CD4-positive, alpha-beta T cell treated with Interleukin-17A for 4 hours (primary cell): Measurements from ENCODE around the gene ZNF467.

Experiments used
- DNase-seq: peaks from one replicate; pipeline ENCODE4 v3.0.0-alpha.2; 2020; ENCODE audit warnings: mixed read lengths

Gene ZNF467

DNA sequence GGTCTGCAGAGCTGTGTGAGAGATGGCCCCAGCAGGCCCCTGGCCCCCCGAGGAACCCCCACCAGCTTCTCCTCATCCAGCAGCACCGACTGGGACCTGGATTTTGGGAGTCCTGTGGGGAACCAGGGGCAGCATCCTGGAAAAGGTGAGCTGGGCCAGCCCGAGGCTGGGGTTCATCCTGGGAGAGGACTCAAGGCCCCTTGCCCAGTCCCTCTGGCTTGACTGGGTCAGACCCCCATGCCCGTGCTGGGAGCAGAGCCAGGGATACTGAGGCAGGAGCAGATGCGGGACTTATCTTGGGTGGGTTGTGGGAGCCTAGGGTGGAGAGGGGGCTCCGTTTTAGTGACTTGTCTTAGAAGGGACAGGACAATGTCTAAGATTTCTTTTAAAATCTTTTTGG is 47.5 kb downstream of the ZNF467 start:
- no peak for DNase-seq

DNA sequence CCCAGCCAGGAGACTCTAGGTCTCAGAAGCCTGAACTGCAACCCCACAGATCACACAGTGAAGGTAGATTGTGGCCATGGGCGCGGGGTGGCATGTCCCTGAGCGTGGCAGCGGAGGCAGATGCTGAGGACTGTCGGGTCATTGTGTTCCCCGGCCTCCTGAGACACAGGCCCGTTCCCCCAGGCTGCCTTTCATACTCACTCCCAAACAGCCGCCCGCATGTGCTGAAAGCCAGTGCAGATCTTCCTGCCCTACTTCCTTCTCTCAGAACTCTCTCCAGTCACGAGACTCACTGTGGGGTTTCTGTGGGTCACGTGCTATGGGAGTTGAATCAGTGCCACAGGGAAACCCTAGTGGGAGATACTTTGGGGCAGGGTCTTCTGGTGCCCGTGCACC is 48.0 kb downstream of the ZNF467 start:
- DNase-seq, result no peak

DNA sequence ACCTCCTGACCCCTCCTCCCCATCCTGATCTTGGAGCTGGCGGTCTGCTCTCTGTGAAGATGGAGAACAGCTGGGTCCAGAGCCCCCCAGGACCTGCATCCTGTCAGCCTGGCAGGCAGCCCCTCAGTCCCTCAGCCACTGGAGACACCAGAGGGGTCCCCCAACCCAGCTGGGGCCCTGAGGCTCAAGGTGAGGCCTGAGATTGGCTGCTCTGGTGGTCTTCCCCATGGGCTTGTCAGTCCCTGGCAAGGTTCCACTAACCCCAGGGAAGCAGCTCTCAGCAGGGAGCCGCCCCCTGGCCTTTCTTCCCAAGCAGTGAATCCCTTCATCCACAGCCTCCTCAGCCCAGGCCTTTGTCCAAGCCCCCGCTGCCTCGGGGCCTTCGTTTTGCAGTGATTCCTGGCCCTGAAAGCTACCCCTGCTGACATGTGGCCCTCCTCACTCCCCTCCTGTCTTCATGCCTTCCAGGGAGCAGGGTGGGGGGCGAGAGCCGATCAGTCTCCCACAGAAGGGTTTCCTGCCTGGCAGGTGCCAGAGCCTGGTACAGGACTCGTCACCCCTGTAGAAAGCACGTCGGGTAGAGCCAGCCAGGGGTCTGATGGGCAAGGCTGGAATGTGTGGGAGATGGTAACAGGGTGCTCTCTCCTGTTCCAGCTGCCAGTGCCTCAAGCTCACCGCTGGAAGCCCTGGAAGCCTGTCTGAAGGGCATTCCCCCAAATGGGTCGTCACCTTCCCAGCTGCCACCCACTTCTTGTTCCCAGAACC is 48.5 kb downstream of the ZNF467 start:
- no peak for DNase-seq

DNA sequence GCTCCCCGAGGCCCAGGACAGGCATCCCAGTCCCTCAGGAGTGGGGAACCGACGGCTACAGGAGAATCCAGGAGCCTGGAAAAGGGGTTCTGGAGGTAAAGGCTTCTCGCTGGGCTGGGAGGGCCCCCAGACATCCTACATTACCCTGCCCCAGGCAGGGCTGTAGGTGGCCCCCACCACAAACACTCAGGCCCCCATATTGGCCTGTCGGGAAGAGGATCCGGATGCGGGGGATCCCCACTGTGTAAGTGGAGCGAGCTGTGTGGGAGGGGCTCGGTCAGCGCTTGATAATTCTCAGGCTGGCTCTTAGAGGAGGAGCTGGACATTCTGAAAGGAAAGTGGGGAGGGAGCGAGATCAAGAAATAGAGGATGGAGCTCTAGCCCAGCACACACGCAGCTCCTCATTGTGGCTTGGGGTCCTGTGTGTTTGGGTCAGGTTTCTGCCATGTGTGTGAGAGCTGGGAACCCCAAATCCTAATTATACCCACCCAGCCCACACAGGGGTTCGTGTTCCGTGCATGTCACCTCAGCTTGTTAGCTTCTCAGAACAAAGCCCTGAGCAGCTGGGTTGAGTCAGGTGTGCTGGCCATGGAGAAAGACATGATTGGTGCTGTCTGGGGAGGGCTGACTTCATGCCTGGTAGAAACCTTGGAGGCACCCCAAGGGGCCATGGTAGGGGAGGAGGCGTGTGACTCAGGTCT is 49.4 kb downstream of the ZNF467 start:
- DNase-seq, result no peak

DNA sequence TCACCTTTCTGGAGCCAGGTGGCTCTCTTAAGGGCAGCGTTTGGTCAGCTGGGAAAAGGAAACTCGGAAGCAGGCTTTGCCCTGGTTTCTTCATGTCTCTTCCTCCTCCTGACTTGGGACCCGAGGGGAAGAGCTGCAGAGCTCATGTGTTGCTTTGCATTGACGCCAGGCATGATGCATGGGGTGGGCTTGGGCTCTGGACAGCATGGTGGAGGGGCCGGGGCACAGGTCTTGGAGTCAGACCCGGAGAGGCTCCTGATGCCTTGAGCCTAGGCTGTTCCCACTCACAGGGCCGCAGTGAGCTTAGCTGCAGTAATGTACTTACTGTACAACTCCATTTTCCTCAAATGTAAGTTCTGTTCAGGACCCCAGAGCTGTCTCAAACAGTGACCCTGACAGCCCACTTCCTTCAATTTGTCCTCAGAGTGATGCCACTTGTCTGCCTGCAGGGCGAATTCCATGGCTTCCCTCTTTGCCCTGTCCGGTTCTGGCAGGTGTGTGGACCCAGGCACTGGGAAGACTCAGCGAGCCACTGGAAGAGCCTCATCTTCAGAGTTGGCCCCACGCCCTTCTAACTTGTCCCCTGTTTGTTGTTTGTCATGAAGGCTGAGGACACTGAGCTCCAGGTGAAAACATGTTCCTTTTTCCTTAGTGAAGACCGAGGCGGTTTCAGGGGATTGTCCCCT is 50.2 kb downstream of the ZNF467 start:
- no peak for DNase-seq

DNA sequence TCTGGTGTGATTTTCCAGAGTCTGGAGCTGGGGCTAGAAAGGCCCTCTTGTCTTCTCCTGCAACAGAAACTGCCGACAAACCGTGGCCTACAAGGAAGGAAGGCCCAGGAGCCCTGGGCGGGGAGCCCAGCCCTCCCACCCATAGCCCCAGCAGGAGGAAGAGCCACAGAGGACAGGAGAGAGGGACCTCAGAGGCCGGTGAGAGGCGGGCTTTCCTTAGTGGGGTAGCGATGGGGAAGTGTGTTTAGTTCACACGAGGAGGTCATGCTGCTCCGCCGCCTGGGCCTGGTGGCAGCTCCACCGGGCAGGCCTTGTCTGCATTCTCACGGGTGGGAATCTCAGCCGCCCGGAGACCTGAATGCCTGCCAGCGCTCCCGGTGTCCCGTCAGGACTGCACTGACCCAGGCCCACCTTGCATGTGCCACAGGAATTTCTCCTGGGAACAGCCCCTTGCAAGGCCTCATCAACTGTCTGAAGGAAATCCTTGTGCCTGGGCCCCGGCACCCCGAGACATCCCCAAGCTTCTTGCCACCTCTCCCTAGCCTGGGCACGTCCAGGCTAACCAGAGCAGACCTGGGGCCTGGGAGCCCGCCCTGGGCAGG is 50.9 kb downstream of the ZNF467 start:
- DNase-seq, result no peak

DNA sequence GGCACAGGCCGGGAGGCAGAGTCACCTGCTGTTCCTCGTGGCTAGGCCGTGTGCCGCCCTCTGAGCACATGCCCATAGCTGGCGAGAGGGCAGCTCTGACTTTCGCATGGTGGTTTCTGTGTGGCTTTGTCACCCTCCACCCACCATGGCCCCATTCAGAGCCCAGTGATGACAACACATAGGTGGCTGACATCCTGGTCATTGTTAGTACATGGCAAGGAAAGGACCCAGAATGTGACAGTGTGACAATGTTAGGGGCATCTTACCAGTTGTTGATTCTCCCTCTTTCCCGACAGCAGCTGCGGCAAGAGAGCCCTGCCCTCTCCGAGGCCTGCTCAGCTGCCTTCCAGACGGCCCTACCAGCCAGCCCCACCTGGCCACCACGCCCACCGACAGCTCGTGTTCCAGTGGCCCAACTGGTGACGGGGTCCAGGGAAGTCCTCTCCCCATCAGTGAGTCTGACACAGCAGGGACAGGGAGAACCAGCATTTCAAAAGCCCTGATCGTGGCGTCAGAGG is 52.2 kb downstream of the ZNF467 start:
- DNase-seq, result no peak

DNA sequence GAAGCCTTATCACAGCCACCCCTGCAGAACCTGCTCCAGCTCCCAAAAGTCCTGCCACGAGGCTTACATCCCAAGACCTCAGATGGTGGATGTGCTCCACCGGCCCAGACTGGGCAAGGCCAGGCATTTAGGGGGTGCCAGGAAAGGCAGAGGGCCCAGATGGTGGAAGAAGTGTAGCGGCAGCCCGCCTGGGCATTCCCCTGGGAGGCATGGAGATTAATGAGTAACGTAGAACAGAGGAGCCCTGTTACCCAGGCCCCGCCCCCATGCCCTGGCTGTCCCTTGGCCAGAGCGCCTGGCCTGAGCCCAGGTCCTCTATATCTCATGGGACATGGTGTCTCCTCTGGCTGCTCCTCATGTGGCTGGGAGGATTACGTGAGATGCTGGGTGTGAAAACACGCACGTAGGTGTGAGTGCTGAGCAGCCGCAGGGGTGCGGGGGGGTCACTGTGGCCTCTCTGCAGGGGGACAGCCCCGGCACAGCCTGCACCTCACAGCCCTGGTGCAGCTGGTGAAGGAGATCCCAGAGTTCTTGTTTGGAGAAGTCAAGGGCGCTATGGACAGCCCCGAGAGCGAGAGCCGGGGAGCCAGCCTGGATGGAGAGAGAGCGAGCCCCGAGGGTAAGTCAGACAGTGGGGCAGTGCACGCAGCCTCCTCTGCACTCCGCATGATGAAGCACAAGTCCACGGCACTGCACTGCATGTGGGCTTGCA is 52.9 kb downstream of the ZNF467 start:
- DNase-seq, result no peak

DNA sequence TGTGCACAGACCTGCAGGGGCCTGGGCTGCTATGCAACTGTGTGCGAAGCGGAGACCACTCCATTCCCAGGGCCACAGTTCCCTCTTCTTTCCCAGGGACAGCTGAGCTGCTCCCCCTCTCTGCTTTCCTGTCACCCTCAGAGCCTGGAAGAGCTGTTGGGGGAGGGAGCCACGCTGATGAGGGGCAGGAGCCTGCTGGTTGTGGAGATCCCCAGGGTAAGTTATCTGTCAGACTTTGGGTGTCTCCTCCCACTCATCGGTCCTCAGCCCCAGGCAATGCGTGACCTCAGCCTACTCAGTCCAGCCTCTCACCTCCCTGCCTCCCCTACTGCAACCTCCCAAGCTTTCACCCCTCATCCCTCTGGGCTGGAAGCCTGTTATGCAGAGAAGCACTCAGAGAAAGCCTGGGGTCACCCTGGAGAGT is 53.5 kb downstream of the ZNF467 start:
- no peak for DNase-seq

DNA sequence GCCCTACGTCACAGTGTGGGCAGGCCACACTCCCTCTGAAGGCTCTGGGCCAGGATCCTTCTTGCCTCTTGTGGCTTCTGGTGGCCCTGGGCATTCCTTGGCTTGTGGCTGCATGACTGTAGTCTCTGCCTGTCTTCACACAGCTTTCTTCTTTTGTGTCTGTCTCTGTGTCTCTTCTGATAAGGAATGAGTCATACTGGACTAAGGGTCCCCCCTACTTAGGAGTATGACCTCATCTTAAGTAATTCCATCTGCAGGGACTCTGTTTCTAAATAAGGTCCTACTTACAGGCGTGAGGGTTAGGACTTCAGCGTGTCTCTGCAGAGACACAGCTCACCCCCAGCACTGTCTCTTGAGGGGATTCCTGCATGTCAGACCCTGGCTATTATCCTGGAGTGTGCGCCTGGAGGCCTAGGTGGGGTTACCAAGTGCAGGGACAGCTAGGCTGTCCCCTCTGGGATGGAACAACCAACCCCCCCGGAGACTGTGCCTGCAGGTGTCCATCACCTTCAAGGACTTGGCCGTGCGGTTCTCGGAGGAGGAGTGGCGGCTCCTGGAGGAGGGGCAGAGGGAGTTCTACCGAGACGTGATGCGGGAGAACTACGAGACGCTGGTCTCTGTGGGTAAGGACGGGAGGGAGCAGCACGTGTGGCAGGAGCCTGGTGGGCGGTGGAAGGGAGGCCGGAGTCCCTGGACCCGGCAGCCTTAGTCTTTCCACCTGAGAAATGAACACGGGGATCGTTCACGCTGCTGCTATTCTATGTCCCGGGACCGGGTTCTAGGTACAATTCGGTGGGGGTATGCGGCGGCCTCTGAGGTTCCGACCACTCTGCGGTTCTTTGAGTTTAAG is 54.1 kb downstream of the ZNF467 start:
- DNase-seq, result no peak

DNA sequence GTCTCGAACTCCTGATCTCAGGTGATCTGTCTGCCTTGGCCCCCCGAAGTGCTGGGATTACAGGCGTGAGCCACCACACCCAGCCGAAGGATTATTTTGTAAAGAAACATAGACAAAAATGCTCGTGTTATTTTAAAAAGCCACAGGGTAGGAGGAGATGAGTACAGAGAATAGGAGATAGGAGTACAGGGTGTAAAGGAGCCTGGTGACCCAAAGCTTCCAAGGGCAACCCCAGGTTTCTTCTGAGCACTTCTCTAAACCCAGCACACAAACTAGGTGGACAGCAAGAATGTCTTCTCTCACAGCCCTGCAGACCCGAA is 54.7 kb downstream of the ZNF467 start:
- DNase-seq, result no peak

DNA sequence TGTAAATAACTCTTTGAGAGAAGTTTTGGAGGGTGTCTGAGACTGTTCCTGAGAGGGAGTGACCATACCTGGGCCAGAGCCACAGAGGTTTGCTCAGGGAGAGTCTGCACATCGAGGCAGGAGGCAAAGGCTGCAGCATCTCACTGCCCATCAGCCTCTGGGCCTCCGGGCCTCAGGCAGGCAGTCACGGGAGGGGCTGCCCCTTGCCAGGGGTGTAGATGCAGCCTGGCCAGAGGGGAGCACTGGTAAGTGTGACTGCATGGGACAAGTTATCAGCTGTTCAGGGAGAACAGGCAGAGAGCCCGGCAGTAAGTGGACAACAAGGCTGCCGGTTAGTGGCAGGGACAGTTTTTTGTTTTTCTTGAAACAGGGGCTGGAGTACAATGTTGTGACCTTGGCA is 55.9 kb downstream of the ZNF467 start:
- no peak for DNase-seq

DNA sequence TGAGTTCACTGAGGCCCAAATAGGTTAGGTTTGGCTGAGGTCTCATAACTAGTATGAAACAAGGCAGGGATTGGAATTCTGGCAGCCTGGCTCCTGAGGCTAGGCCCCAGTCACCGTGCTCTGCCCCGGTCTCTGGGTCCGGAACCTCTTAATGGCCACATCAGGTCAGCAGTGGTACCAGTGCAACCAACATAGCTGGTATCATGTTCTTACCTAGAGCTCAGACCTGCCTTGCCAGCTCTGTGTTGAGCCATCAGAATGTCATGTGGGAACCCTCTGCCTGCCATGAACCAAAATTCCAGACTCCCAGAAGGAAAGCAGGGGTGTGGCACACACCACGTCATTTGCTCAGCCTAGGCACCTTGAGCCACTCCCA is 56.5 kb downstream of the ZNF467 start:
- no peak for DNase-seq

DNA sequence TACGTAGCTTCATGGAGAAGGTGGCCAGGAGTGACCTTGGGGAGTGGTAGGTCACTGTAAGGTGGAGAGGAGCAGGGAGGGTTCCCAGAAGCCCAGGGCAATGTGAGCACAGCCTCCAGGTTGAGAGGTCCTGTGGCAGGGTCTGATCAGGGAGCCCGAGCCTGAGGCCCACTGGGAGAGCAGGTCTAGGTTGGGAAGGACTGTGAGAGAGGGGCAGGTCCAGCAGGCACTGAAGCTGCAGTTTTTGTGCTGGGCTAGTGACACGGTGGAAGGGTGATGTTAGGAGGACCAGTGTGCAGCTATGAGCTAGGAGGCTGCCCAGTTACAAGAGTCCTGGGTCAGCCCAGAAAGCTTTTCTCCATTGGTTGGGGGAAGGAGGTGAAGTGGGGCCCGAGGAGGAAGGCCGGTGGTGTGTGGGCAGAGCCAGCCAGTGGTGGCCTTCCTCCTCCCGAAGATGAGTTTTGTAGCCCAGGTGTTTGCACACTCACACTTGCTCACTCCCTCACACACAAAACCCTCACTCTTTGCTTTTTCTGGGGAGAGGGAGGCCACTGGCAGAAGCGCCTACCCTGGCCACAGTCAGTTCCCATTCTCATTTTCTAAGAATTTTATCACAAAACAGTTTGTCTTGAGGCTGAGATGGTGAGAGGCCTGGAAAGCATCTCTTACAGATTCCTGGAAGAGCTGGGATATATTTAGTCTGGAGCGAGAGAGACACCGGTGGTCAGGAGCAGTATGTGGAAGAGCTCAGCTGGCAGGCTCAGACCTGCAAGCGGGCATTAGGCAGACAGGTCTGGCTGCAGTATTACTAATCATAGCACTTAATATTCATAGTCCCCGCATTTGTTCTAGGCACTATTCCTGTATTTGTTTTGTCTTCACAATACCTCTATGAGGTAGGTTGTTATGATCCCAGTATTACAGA is 57.1 kb downstream of the ZNF467 start:
- no peak for DNase-seq

DNA sequence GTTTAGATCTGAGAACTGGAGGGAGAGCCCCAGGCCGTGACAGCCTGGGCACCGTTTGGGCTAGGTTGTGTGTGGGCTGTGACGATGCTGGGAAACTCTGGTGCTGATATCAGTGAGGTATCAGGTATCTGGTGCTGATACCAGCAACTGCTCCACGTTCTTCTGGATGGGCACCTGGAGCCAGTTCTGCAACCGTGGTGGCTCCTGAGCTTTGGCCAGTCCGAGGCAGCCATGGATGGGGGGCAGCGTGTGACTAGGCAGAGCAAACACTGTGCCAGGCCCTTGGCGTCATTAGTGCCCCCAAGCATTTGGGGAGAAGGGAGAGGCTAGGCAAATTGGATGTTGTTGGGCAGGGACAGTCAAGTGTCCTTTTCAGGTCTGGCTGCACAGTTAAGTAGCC is 57.9 kb downstream of the ZNF467 start:
- DNase-seq, result no peak

DNA sequence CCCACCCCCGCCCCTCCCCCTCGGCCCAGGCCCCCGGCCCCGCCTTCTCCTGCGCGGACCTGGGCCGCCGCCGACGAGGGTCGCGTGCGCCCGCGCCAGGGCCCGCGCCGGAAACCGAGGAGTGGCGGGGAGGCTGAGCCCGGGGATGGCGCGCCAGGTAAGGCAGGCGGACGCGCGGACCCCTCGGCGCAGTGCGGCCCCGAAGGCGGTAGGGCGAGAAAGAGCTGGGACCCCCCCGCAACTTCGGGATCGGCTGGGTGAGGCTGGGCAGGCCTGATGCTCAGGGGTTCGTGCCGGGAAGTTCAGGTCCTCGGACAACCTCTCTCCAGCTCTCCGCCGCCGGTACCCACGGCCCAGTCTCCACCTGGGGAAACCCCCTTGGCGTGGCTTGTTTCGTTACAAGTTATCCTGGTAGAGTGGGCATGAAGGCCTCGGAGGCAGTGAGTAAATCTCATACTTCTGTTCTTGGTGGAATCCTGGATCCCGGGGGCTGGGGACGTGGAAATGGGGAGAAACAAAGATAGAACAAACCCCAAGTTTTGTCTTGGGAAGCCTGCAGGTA is 58.4 kb downstream of the ZNF467 start:
- no peak for DNase-seq
